NT2/D1 (cell line): ENCODE measurements around the gene DDX51.

Experiments used
- DNase-seq: peaks from one replicate; pipeline ENCODE4 v3.0.0-alpha.2; 2011; ENCODE audit warnings: low read depth, low spot score
- H3K27me3 ChIP-seq: 2 replicates; pipeline ENCODE4 v1.6.0; 2011; ENCODE audit warnings: mild to moderate bottlenecking; ENCODE audit not compliant: insufficient read length, insufficient read depth
- H3K36me3 ChIP-seq: 2 replicates; pipeline ENCODE4 v1.6.1; 2011; ENCODE audit warnings: mild to moderate bottlenecking, low read length, mixed read lengths; ENCODE audit not compliant: insufficient read depth, insufficient read length
- H3K4me1 ChIP-seq: 2 replicates; pipeline ENCODE4 v1.5.1; 2011; ENCODE audit not compliant: insufficient read depth, insufficient read length
- H3K4me3 ChIP-seq: 2 replicates; pipeline ENCODE4 v1.5.1; 2011; ENCODE audit warnings: low read depth; ENCODE audit not compliant: insufficient read length
- H3K9ac ChIP-seq: 2 replicates; pipeline ENCODE4 v1.6.0; 2011; ENCODE audit warnings: low read depth; ENCODE audit not compliant: insufficient read length
- H3K9me3 ChIP-seq: 2 replicates; pipeline ENCODE4 v1.5.1; 2011; ENCODE audit warnings: mild to moderate bottlenecking, low read length; ENCODE audit not compliant: insufficient read depth
- SUZ12 ChIP-seq: IDR thresholded peaks from 2 replicates; pipeline ENCODE4 v1.6.1; 2011; ENCODE audit not compliant: insufficient read length, insufficient read depth; ENCODE audit errors: extremely low read depth
- YY1 ChIP-seq: IDR thresholded peaks from 2 replicates; pipeline ENCODE4 v1.6.1; 2011; ENCODE audit not compliant: insufficient read length, insufficient read depth
- ZNF274 ChIP-seq: IDR thresholded peaks from 2 replicates; pipeline ENCODE4 v1.6.1; 2011; ENCODE audit warnings: mild to moderate bottlenecking, low read depth, low read length

DDX51 gene

DNA sequence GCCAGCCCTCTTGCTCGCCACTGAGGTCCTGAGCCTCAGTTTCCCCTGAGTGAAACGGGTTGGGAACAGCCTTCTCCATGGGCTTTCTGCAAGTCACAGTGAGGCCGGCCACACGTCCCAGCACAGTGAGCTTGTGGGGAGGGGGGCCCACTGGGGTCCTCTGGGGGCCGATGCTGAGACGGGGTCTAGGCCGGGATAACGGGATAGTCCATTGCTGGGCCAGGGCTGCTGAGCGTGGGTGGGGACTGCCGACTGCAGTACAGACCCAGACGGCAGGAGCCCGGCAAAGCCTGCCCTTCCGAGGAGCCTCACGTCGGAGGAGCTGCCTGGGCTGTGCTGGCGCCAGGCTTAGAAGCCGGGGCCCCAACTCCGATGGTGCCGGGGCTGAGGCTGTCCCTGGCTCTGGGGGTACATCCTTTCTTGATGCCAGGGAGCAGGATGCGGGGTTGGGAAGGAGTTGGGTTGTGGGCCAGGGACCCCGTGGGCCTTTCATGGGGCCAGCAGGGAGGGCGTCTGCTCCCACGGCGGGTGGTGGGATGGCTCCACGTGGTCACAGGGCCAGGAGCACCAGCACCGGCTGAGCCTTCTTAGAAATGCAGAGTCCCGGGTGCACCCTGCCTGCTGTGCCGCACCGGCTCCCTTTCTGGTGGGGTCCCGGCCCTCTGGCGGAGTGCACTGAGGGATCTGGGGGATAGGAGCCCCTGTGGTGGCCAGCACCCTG is 24.4 kb upstream of the DDX51 start:
- TF ChIP-seq ZNF274 (no peak), SUZ12 (no peak), YY1 (no peak)
- Histone ChIP-seq H3K4me1 (peaks cover 10% of the 10 kb centered on the region), H3K27me3 (peaks cover 22% of the 10 kb centered on the region), H3K36me3 (no peaks in the 10 kb centered on the region), H3K4me3 (no peak overlapping the region), H3K9ac (no peak overlapping the region), H3K9me3 (no peaks in the 10 kb centered on the region)
- no peak for DNase-seq

DNA sequence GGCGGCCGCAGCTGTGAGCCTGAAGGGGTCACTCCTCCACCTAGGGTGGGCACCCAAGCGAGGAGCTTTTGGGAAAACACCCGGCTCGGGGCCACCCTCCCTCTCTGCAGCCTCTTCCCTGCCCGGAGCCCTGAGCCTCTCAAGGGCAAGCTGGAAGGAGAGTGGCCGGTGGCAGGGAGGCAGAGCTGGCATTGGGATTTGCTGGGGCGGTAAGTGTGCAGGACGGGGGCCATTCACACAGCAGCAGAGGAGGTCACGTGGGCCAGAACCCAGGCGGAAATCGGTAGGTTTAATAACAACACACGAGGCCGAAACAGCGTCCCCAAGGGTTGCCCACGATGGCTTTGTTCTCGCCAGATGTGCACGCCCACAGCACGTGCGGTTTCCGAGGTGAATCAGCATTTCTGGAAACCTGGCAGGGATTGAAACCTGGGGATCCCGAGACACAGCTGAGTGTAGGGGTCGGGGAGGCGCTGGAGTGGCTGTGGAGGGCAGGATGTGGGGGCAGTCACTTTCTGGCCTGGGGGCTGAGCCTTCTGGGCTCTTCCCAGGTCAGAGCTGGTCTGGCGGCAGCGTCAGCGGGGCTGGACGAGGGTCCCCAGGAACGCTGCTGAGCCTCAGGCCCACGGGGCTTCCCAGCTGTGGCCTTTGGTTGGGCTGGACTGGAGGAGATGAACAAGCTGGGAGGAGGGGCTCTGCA is 23.6 kb upstream of the DDX51 start:
- Histone ChIP-seq H3K9ac (no peak overlapping the region), H3K9me3 (no peaks in the 10 kb centered on the region), H3K36me3 (no peaks in the 10 kb centered on the region), H3K4me3 (no peak overlapping the region), H3K27me3 (peaks cover 17% of the 10 kb centered on the region), H3K4me1 (peaks cover 16% of the 10 kb centered on the region)
- DNase-seq, result no peak
- no peak for TF ChIP-seq ZNF274
- TF ChIP-seq YY1, result no peak
- TF ChIP-seq SUZ12, result no peak

DNA sequence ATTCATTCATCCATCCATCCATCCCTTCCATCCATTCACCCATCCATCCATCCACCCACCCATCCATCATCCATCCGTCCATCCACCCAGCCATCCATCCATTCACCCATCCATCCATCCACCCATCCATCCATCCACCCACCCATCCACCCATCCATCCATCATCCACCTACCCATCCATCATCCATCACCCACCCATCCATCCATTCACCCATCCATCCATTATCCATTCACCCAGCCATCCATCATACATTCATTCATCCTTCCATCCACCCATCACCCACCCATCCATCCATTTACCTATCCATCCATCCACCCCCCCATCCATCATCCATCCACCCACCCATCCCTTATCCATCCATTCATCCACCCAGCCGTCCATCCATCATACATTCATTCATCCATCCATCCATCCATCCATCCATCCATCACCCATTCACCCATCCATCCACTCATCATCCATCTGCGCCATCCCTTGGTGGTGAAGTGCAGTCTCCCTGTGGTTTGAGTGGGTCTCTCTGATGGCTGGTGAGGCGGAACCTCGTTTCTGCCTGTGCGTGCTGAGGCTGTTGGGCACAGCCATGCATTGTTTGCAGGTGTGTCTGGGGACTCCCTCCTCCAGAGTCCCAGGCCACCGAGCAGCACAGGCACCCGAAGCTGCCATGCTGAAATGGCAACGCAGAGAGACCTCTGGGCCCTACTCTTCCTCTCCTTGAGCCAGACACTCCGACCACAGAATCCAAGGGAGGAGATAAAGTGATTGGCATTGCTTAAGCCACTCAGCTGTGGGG is 22.9 kb upstream of the DDX51 start:
- Histone ChIP-seq H3K27me3 (peaks cover 17% of the 10 kb centered on the region), H3K9ac (no peak overlapping the region), H3K4me1 (peaks cover 20% of the 10 kb centered on the region), H3K9me3 (no peaks in the 10 kb centered on the region), H3K36me3 (no peaks in the 10 kb centered on the region), H3K4me3 (no peak overlapping the region)
- TF ChIP-seq ZNF274 (no peak), YY1 (no peak), SUZ12 (no peak)
- DNase-seq, result no peak

DNA sequence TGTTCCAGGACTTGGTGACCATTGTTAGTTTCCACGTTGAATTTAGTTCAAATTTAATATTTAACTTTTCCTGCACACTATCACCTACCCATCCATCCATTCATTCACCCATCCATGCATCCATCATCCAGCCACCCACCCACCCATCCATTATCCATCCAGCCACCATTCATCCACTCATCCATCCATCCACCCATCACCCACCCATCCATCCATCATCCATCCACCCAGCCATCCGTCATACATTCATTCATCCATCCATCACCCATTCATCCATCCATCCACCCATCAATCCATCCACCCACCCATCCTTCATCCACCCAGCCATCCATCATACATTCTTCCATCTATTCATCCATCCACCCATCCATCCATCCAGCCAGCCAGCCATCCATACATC is 22.0 kb upstream of the DDX51 start:
- H3K4me1 ChIP-seq, result peaks cover 19% of the 10 kb centered on the region
- no peak overlapping the region for H3K9ac ChIP-seq
- no peaks in the 10 kb centered on the region for H3K9me3 ChIP-seq
- H3K27me3 ChIP-seq, result peaks cover 11% of the 10 kb centered on the region
- TF ChIP-seq YY1 (no peak), SUZ12 (no peak), ZNF274 (no peak)
- H3K4me3 ChIP-seq, result no peak overlapping the region
- no peak for DNase-seq
- no peaks in the 10 kb centered on the region for H3K36me3 ChIP-seq

DNA sequence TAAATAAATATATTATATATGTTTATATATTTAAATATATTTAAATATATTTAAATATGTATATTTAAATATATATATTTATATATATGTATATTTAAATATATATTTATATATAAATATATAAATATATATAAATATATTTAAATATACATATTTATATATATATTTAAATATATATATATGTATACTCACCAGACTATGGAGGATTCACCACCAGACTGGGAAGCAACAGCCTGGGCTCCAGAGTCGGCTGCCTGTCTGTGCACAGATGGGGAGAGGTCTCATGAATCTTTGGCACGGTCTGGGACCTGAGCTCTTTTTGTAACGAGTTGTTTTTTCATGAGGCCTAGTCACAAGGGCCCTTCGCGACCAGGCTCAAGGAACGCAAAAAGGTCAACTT is 21.5 kb upstream of the DDX51 start:
- Histone ChIP-seq H3K4me3 (no peak overlapping the region), H3K36me3 (no peaks in the 10 kb centered on the region), H3K4me1 (peaks cover 16% of the 10 kb centered on the region), H3K9ac (no peak overlapping the region), H3K27me3 (peaks cover 6% of the 10 kb centered on the region), H3K9me3 (no peaks in the 10 kb centered on the region)
- no peak for DNase-seq
- TF ChIP-seq SUZ12 (no peak), ZNF274 (no peak), YY1 (no peak)

DNA sequence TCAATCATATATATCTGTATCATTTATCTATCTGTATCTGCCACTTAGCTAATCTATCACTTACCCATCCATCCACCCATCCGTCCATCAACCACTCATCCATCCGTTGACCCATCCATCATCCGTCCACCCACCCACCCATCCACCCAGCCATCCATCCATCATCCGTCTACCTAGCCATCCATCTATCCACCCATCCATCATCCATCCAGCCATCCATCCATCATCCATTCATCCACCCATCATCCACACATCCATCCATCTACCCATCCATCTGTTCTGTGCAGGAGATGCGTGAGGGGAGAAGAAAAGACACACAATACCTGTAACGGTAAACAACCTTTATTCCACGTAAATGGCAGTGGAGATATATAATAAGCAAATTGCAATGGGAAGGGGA is 20.3 kb upstream of the DDX51 start:
- no peak overlapping the region for H3K9ac ChIP-seq
- DNase-seq, result no peak
- TF ChIP-seq ZNF274 (no peak), YY1 (no peak), SUZ12 (no peak)
- no peak overlapping the region for H3K4me3 ChIP-seq
- H3K36me3 ChIP-seq, result peaks cover 6% of the 10 kb centered on the region
- peaks cover 15% of the 10 kb centered on the region for H3K4me1 ChIP-seq
- H3K27me3 ChIP-seq, result peaks cover 5% of the 10 kb centered on the region
- H3K9me3 ChIP-seq, result no peaks in the 10 kb centered on the region

DNA sequence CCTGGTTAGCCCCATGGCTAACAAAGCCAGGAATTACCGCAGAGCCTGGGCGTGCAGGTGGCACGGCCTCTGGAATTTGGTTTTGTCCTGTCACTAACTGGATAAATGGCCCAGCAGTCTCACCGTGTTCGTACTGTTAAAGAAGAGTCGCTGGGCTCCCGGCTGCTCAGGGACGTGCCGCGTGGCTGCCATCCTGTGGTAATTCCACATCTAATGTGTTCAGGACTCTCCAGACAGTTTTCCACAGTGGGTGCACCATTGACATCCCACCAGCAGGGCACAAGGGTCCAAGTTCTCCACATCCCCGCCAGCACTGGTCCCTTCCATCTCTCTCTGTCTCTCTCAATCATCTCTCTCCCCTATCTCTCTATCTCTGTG is 19.8 kb upstream of the DDX51 start:
- TF ChIP-seq YY1 (no peak), ZNF274 (no peak), SUZ12 (no peak)
- peaks cover 6% of the 10 kb centered on the region for H3K36me3 ChIP-seq
- no peak overlapping the region for H3K4me3 ChIP-seq
- no peaks in the 10 kb centered on the region for H3K9me3 ChIP-seq
- no peak overlapping the region for H3K9ac ChIP-seq
- H3K4me1 ChIP-seq, result peaks cover 15% of the 10 kb centered on the region
- no peak for DNase-seq
- peaks cover 5% of the 10 kb centered on the region for H3K27me3 ChIP-seq
